HepG2 (cell line): Measurements from ENCODE around the gene MYL4. TPM values are rescaled to one million over a fixed set of nuclear protein-coding genes. Genes with fewer than 3 reads are reported as not detected.
A peak's percentile ranks its signal among the peaks of the same experiment; 100 is the strongest.
"Not testable (repeated sequence)": the region's sequence is repeated elsewhere in the genome, so short reads cannot be mapped to it uniquely, and the experiment has no call there.

Experiments
- ATAC-seq: fragments of 200-7000 bp; cut with Tn5 transposase; 3 replicates; pipeline ENCODE4 v1.9.1; 2020; ENCODE audit warnings: mild to moderate bottlenecking, moderate library complexity
- BruUV-seq: library from RNA; stranded (reverse); fragments of 400-500 nt; replicated peaks from 2 replicates; lab custom pipeline; 2021; lab: Mats Ljungman, UMichigan
- CTCF ChIA-PET: fragments of 300-600 bp; formaldehyde crosslinking; extraction: SDS; loops from one replicate; lab custom pipeline; 2021; ENCODE audit warnings: low total read pairs, inconsistent platforms, low intra/inter-chr PET ratio; lab: Yijun Ruan, JAX
- POLR2A ChIA-PET: fragments of 350-600 bp; sonication (Branson Sonifier 250); formaldehyde crosslinking; loops from one replicate; lab custom pipeline; 2020; ENCODE audit warnings: antibody characterized with exemption, inconsistent platforms; lab: Yijun Ruan, JAX
- DNase-seq: peaks from one replicate; pipeline ENCODE4 v3.0.0-alpha.2; 2015; ENCODE audit warnings: low spot score
- FAIRE-seq: peaks from 3 replicates; lab custom pipeline; 2011; peaks lifted over from hg19 to GRCh38; lab: Jason Lieb, UNC
- H2AFZ ChIP-seq: one replicate; pipeline ENCODE4 v1.6.1; 2011; ENCODE audit warnings: low read length, inconsistent platforms
- H3K27ac ChIP-seq: fragments of 300-600 bp; 3 replicates; pipeline ENCODE4 v1.8.0; 2011; ENCODE audit warnings: mixed run types, mild to moderate bottlenecking, mixed read lengths, low read length, inconsistent platforms; ENCODE audit not compliant: insufficient read depth; ENCODE audit errors: extremely low read length
- H3K27me3 ChIP-seq, 2 experiments: fragments of 200-600 bp in 1 of 2; 2 replicates in 1 of 2; 3 replicates in 1 of 2; pipeline versions ENCODE4 v1.6.0 to v1.8.0; 2011; ENCODE audit warnings: low read length in 2 of 2, mild to moderate bottlenecking in 2 of 2, moderate library complexity in 2 of 2, inconsistent platforms in 1 of 2; ENCODE audit not compliant: insufficient read depth in 2 of 2, control insufficient read depth in 1 of 2
- H3K36me3 ChIP-seq, 2 experiments: fragments of 200-600 bp in 1 of 2; replicated peaks in 1 of 2; 2 replicates in 1 of 2; 3 replicates in 1 of 2; pipeline versions ENCODE4 v1.5.1 to v1.8.0; 2011; ENCODE audit warnings: low read length in 2 of 2, inconsistent platforms in 1 of 2; ENCODE audit not compliant: insufficient read depth in 2 of 2, control insufficient read depth in 1 of 2
- H3K4me1 ChIP-seq: 2 replicates; pipeline ENCODE4 v1.5.1; 2012; ENCODE audit warnings: low read length, inconsistent platforms; ENCODE audit not compliant: insufficient read depth
- H3K4me2 ChIP-seq: 2 replicates; pipeline ENCODE4 v1.6.0; 2011; ENCODE audit warnings: low read depth, low read length, inconsistent platforms
- H3K4me3 ChIP-seq, 3 experiments: fragments of 200-600 bp in 1 of 3; sonication (generic), shearing (Covaris generic) in 1 of 3; replicated peaks in 1 of 3; 2 replicates each; pipeline ENCODE4 v1.5.1; 2011 to 2016; ENCODE audit warnings: low read length in 3 of 3, inconsistent platforms in 2 of 3, low read depth in 2 of 3, mild to moderate bottlenecking in 2 of 3, control low read depth in 1 of 3, mixed read lengths in 1 of 3; ENCODE audit not compliant: insufficient read depth in 1 of 3
- H3K79me2 ChIP-seq: one replicate; pipeline ENCODE4 v1.6.1; 2011; ENCODE audit warnings: low read length, inconsistent platforms; ENCODE audit not compliant: insufficient read depth
- H3K9ac ChIP-seq: 2 replicates; pipeline ENCODE4 v1.6.0; 2011; ENCODE audit warnings: mild to moderate bottlenecking, low read depth, low read length, inconsistent platforms; ENCODE audit not compliant: insufficient read depth
- H3K9me3 ChIP-seq: 2 replicates; pipeline ENCODE4 v1.5.1; 2012; ENCODE audit warnings: mild to moderate bottlenecking, low read length
- H4K20me1 ChIP-seq: 2 replicates; pipeline ENCODE4 v1.6.0; 2011; ENCODE audit warnings: inconsistent platforms, mild to moderate bottlenecking, low read length, moderate library complexity; ENCODE audit not compliant: insufficient read depth
- EP300 ChIP-seq, 3 experiments: sonication (generic) in 1 of 3; formaldehyde crosslinking in 1 of 3; IDR thresholded peaks; 2 replicates each; pipeline versions ENCODE4 v1.5.1 to v1.6.1; 2011 to 2020; ENCODE audit warnings: low read depth in 2 of 3, low read length in 2 of 3, borderline replicate concordance in 1 of 3, improper control_type of control experiment in 1 of 3, mild to moderate bottlenecking in 1 of 3, missing genetic modification reagents in 1 of 3, moderate library complexity in 1 of 3
- SIN3A ChIP-seq: IDR thresholded peaks from 2 replicates; pipeline ENCODE4 v1.6.1; 2011; ENCODE audit warnings: low read depth, mild to moderate bottlenecking, control low read depth, low read length, borderline replicate concordance
- ZNF207 ChIP-seq: fragments of 450-650 bp; IDR thresholded peaks from 2 replicates; pipeline ENCODE4 v1.6.1; 2016; ENCODE audit warnings: antibody characterized with exemption, borderline replicate concordance
- ZNF7 ChIP-seq: IDR thresholded peaks from 2 replicates; pipeline ENCODE4 v1.6.1; 2016; ENCODE audit warnings: missing biosample characterization, missing genetic modification reagents
- WGBS: methylation state at CpG from one replicate; pipeline ENCODE4 v1.1.6; 2017; ENCODE audit warnings: low lambda C conversion rate; 5-methylcytosine and 5-hydroxymethylcytosine counted together
- in situ Hi-C: cut with HindIII; loops from 2 replicates; pipeline ENCODE4 v1.10.0; 2017; ENCODE audit warnings: low pct_unique_long_range_greater_than_20kb; ENCODE audit not compliant: extremely low pct_ligation_motif_present
- intact Hi-C: fragments of 100-400 bp; cut with micrococcal nuclease; formaldehyde crosslinking; loops from one replicate; pipeline ENCODE4 v1.10.0; 2022; ENCODE audit not compliant: unreplicated experiment
- polyA plus RNA-seq, 8 experiments: library from polyadenylated mRNA; depleted of rRNA in 3 of 8; stranded (reverse) in 7 of 8; unstranded in 1 of 8; fragments of >200 nt; fragmentation: Illumina TruSeq in 4 of 8; extraction: Trizol in 4 of 8; gene quantifications; 2 replicates each; pipeline versions ENCODE4 v1.2.1 to v1.2.3, GENCODE V29; 2011 to 2016; ENCODE audit warnings: low read depth in 4 of 8, missing spikeins in 1 of 8, mixed read lengths in 1 of 8; ENCODE audit not compliant: insufficient read depth in 1 of 8
- total RNA-seq, 5 experiments: library from RNA; depleted of rRNA; stranded (reverse); fragments of >200 nt; fragmentation: Illumina TruSeq; extraction: Trizol; gene quantifications; 2 replicates each; pipeline ENCODE4 v1.2.3, GENCODE V29; 2016; ENCODE audit warnings: low read depth in 1 of 5

MYL4 gene
- total and polyA plus RNA-seq, 2 of the 13 experiments (the other 11 are each of a cell fraction or from before 2014, with no cell fraction given), result not detected

DNA sequence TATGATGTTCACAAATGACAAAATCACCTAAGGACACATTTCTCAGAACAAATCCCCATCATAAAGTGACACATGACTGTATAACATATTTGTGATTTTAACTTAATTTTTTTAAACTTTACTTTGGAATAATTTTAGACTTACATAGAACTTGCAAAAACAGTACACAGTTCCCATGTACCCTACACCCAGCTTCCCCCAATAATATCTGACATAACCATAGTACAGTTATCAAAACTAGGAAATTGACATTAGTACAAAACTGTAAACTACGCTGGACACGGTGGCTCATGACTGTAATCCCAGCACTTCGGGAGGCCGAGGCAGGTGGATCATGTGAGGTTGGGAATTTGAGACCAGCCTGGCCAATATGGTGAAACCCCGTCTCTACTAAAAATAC is 44.9 kb upstream of the MYL4 start (continued):
- no peak for TF ChIP-seq SIN3A
- no peak for TF ChIP-seq EP300 (IDR thresholded peaks at IDR 0.05; ENCODE audit: low read depth in 2 of 2, low read length in 2 of 2)
- no peak for TF ChIP-seq EP300 (CRISPR knock-in tag; IDR thresholded peaks at IDR 0.05; ENCODE audit: borderline replicate concordance)

DNA sequence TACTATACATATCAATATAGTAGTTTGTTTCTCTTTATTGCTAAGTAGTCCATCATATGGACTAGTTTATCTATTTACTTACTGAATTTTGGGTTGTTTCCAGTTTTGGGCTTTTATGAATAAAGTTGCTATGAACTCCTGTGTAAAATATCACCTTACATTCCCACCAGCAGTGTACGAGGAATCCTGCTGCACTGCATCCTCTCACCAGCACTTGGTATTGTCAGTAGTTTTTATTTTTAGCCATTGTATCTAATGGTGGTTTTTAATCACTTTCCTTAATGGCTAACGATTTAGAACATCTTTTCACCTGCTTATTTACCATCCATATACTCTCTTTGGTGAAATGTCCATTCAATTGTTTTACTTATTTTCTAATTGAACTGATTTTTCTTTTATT is 44.0 kb upstream of the MYL4 start:
- TF ChIP-seq ZNF7 (CRISPR knock-in tag), result peak; percentile 70; the same call in 1 of the 2 replicates
- no peak for TF ChIP-seq ZNF207
- H3K79me2 ChIP-seq, result no peaks in the 10 kb centered on the region
- H3K36me3 ChIP-seq, result peaks cover 21 to 70% of the 10 kb centered on the region in 2 experiments
- H3K4me3 ChIP-seq, result no peak overlapping the region
- H3K4me1 ChIP-seq, result no peaks in the 10 kb centered on the region
- no peaks in the 10 kb centered on the region for H3K9me3 ChIP-seq
- in situ Hi-C loops (no loop called here), intact Hi-C loops (no loop called here)
- CTCF ChIA-PET, result no interaction called here
- no peak for ATAC-seq
- no peak for FAIRE-seq
- H3K27me3 ChIP-seq, result no peaks in the 10 kb centered on the region
- BruUV-seq, result no TSS peak
- DNase-seq, result no peak
- no peak overlapping the region for H3K4me2 ChIP-seq
- H3K27ac ChIP-seq, result no peak overlapping the region
- POLR2A ChIA-PET, result no interaction called here
- WGBS, result 95% methylated on average over 2 of the region's 2 CpGs
- H3K9ac ChIP-seq, result no peak overlapping the region
- no peak overlapping the region for H2AFZ ChIP-seq
- no peaks in the 10 kb centered on the region for H4K20me1 ChIP-seq

DNA sequence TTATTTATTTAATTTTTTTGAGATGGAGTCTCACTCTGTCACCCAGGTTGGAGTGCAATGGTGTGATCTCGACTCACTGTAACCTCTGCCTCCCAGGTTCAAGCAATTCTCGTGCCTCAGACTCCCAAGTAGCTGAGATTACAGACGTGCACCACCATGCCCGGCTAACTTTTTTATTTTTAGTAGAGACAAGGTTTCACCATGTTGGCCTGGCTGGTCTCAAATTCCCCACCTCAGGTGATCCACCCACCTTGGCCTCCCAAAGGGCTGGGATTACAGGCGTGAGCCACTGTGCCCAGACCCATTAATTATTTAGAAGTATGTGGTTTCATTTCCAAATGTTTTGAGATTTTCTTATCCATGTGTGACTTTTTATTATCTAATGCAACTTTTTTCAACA is 42.3 kb upstream of the MYL4 start:
- intact Hi-C loops, H3K4me2 ChIP-seq, H3K27ac ChIP-seq, BruUV-seq, H3K4me1 ChIP-seq, CTCF ChIA-PET, H3K9me3 ChIP-seq, H3K4me3 ChIP-seq, DNase-seq, H2AFZ ChIP-seq, H3K27me3 ChIP-seq, H3K9ac ChIP-seq, in situ Hi-C loops, ATAC-seq, H4K20me1 ChIP-seq, FAIRE-seq, POLR2A ChIA-PET: not testable (repeated sequence)
- peaks cover 16 to 77% of the 10 kb centered on the region in 2 experiments for H3K36me3 ChIP-seq
- peaks cover 11% of the 10 kb centered on the region for H3K79me2 ChIP-seq
- WGBS, result 94% methylated on average over 5 of the region's 5 CpGs

DNA sequence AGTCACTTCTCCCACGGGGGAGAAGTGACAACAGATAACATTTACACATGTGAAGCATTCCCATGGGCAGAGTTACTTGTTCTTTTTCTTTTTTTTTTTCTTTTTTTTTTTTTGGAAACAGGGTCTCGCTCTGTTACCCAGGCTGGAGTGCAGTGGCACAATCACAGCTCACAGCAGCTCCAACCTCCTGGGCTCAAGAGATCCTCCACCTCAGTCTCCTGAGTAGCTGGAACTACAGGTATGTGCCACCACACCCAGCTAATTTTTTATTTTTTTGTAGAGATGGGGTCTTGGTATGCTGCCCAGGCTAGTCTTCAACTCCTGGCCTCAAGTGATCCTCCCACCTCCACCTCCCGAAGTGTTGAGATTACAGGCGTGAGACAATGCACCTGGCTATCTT is 40.3 kb upstream of the MYL4 start:
- H3K4me1 ChIP-seq, in situ Hi-C loops, ATAC-seq, H2AFZ ChIP-seq, FAIRE-seq, H3K4me2 ChIP-seq, H3K27ac ChIP-seq, H3K27me3 ChIP-seq, BruUV-seq, H3K4me3 ChIP-seq, H3K9me3 ChIP-seq, CTCF ChIA-PET, H4K20me1 ChIP-seq, DNase-seq, intact Hi-C loops, H3K9ac ChIP-seq: not testable (repeated sequence)
- Histone ChIP-seq H3K36me3 (peaks cover 14 to 71% of the 10 kb centered on the region in 2 experiments), H3K79me2 (peaks cover 27% of the 10 kb centered on the region)
- POLR2A ChIA-PET, result interaction anchor here (0.7 kb wide), 1 partner anchor 21 kb away, joined by 3 read pairs; no protein-coding TSS in a partner anchor
- WGBS, result 97% methylated on average over 4 of the region's 4 CpGs
